Spleen (tissue), 11 donors: ENCODE data around the gene PAOX. TPM values are rescaled to one million over a fixed set of nuclear protein-coding genes. Genes with fewer than 3 reads are reported as not detected.

ENCODE experiments used
- DNase-seq: peaks from one replicate; pipeline ENCODE4 v3.0.0-alpha.2; 2020
- H3K27ac ChIP-seq, 8 donors: fragments of 200-600 bp; sonication (generic) in 7 of 8; 1 replicate in 4 of 8; 2 replicates in 4 of 8; pipeline versions ENCODE4 v1.5.0 to v1.8.0; 2016 to 2021; ENCODE audit warnings: inconsistent platforms in 4 of 8, mild to moderate bottlenecking in 4 of 8, moderate library complexity in 1 of 8
- H3K27me3 ChIP-seq, 7 donors: fragments of 200-600 bp; sonication (generic) in 6 of 7; replicated peaks in 1 of 7; 1 replicate in 4 of 7; 2 replicates in 3 of 7; pipeline versions ENCODE4 v1.5.0 to v1.8.0; 2016 to 2021; ENCODE audit warnings: inconsistent platforms in 3 of 7, mild to moderate bottlenecking in 1 of 7
- H3K36me3 ChIP-seq, 6 donors: fragments of 200-600 bp; sonication (generic) in 5 of 6; 1 replicate in 4 of 6; 2 replicates in 2 of 6; pipeline versions ENCODE4 v1.5.0 to v1.8.0; 2016 to 2021; ENCODE audit warnings: inconsistent platforms in 2 of 6
- H3K4me1 ChIP-seq, 6 donors: fragments of 200-600 bp; sonication (generic) in 5 of 6; 1 replicate in 3 of 6; 2 replicates in 3 of 6; pipeline versions ENCODE4 v1.5.0 to v1.8.0; 2016 to 2021; ENCODE audit warnings: inconsistent platforms in 3 of 6
- H3K4me3 ChIP-seq, 8 donors: fragments of 200-600 bp; sonication (generic) in 7 of 8; 1 replicate in 4 of 8; 2 replicates in 4 of 8; pipeline versions ENCODE4 v1.5.0 to v1.8.0; 2016 to 2021; ENCODE audit warnings: inconsistent platforms in 4 of 8, mild to moderate bottlenecking in 4 of 8, moderate library complexity in 2 of 8
- H3K9me3 ChIP-seq, 8 donors: fragments of 200-600 bp; sonication (generic) in 7 of 8; 1 replicate in 4 of 8; 2 replicates in 4 of 8; pipeline versions ENCODE4 v1.5.0 to v1.8.0; 2016 to 2021; ENCODE audit warnings: inconsistent platforms in 4 of 8
- CTCF ChIP-seq, 11 experiments: fragments of 200-600 bp in 7 of 11; fragments of 450-650 bp in 4 of 11; sonication (generic) in 4 of 11; IDR thresholded peaks in 8 of 11; conservative IDR thresholded peaks in 3 of 11; 1 replicate in 7 of 11; 2 replicates in 4 of 11; pipeline versions ENCODE4 v1.4.0 to v1.8.0; 2016 to 2021; ENCODE audit warnings: antibody characterized with exemption in 11 of 11, inconsistent platforms in 4 of 11, mild to moderate bottlenecking in 1 of 11
- POLR2A ChIP-seq, 3 donors: fragments of 450-650 bp; IDR thresholded peaks; one replicate each; pipeline ENCODE4 v1.5.1; 2017; ENCODE audit warnings: antibody characterized with exemption in 3 of 3, mild to moderate bottlenecking in 1 of 3
- POLR2AphosphoS5 ChIP-seq, 3 donors: sonication (generic); formaldehyde crosslinking; IDR thresholded peaks; one replicate each; pipeline ENCODE4 v1.5.1; 2017; ENCODE audit warnings: antibody characterized with exemption in 3 of 3
- WGBS, 5 donors: extraction: QIAGEN DNeasy Blood & Tissue Kit in 3 of 5; methylation state at CpG; one replicate each; pipeline versions ENCODE4 v1.1.5 to v1.1.7; 2013 to 2018; 5-methylcytosine and 5-hydroxymethylcytosine counted together
- intact Hi-C: fragments of 100-400 bp; cut with DNase I; formaldehyde crosslinking; loops from one replicate; pipeline ENCODE4 v1.15.0; 2023; ENCODE audit warnings: low total_unique reads
- polyA plus RNA-seq, 3 donors: library from polyadenylated mRNA; stranded (reverse); fragments of 200-250 nt; gene quantifications; one replicate each; pipeline ENCODE4 v1.2.1, GENCODE V29; 2013
- total RNA-seq, 7 donors: library from RNA; depleted of rRNA in 3 of 7; stranded (reverse); fragments of >200 nt in 3 of 7; fragmentation: NEBNext Ultra II Directional in 4 of 7; extraction: Animal tissue kit (Norgen Biotek cat#: 25700) in 4 of 7; gene quantifications; one replicate each; pipeline versions ENCODE4 v1.1.0 to v1.2.1, GENCODE V29; 2016 to 2021
- donor health status: healthy with polysubstance abuse.
- donor health status: DM: no; HTN: no; CAD: no; lungs with moderate emphysema.
- donor health status: DM: no; HTN: no; CAD: no.
- donor health status: Bipolar disorder and iron deficiency.
- donor health status: healthy.
- donor health status: DM: no; HTN: no; CAD: no.
- donor health status: DM: yes; HTN: yes; CAD: no.

The PAOX gene
- total and polyA plus RNA-seq, 10 donors = 15.4 to 34.0 (median 21.5) TPM

- WGBS, 5 donors = 10 to 19% (median 13%) methylated on average over 51 to 63 of the region's 63 CpGs
- H3K36me3 ChIP-seq = no peaks in the 10 kb centered on the region
- DNase-seq = peak; percentile 90
- peaks cover 15 to 31% (median 24%) of the 10 kb centered on the region in 6 donors for H3K4me1 ChIP-seq
- intact Hi-C loops = loop anchor here (10.0 kb wide), 1 partner anchor 188 kb away; the partner anchor contains the start of gene CYP2E1
- peak within 1 kb of the TSS in 5 of 8 donors; percentile 43 to 71 (median 59) for H3K27ac ChIP-seq
- peak in 2 of 3 donors; percentile 48 to 69 for TF ChIP-seq POLR2AphosphoS5 (IDR thresholded peaks at IDR 0.05)
- TF ChIP-seq CTCF (IDR thresholded peaks at IDR 0.05 in 8 of 11, conservative IDR thresholded peaks at IDR 0.05 in 3 of 11) = no peak
- TF ChIP-seq POLR2A (IDR thresholded peaks at IDR 0.05) = no peak
- no peaks in the 10 kb centered on the region for H3K9me3 ChIP-seq
- H3K4me3 ChIP-seq = peak within 1 kb of the TSS; percentile 8 to 77 (median 47)
- peaks cover 0 to 88% (median 47%) of the 10 kb centered on the region in 7 donors for H3K27me3 ChIP-seq
Observed at GRCh38 chr10:133336577-133337369, 42.3 kb upstream of the PAOX start, which contains the start of gene CALY. TSS of gene CALY (minus strand) at chr10:133336896. CDS start at chr10:133328989, 7,907 bp downstream.

GRCh38 chr10:133337370-133337725, 41.7 kb upstream of the PAOX start:
- H3K27ac ChIP-seq = no peak overlapping the region
- intact Hi-C loops = loop anchor here (10.0 kb wide), 1 partner anchor 187 kb away; the partner anchor contains the start of gene CYP2E1
- H3K27me3 ChIP-seq = peaks cover 0 to 88% (median 47%) of the 10 kb centered on the region in 7 donors
- peaks cover 15 to 31% (median 24%) of the 10 kb centered on the region in 6 donors for H3K4me1 ChIP-seq
- no peak for DNase-seq
- no peaks in the 10 kb centered on the region for H3K9me3 ChIP-seq
- 76 to 91% (median 89%) methylated on average over 3 of the region's 3 CpGs for WGBS, 5 donors
- no peak for TF ChIP-seq POLR2A (IDR thresholded peaks at IDR 0.05)
- TF ChIP-seq CTCF (IDR thresholded peaks at IDR 0.05 in 8 of 11, conservative IDR thresholded peaks at IDR 0.05 in 3 of 11) = no peak
- TF ChIP-seq POLR2AphosphoS5 (IDR thresholded peaks at IDR 0.05) = no peak
- H3K4me3 ChIP-seq = no peak overlapping the region
- no peaks in the 10 kb centered on the region for H3K36me3 ChIP-seq

GRCh38 chr10:133338080-133339071, 40.7 kb upstream of the PAOX start:
- WGBS, 5 donors = 86 to 93% (median 91%) methylated on average over 10 of the region's 10 CpGs
- H3K27ac ChIP-seq = no peak overlapping the region
- intact Hi-C loops = loop anchor here (10.0 kb wide), 1 partner anchor 186 kb away; the partner anchor contains the start of gene CYP2E1
- H3K9me3 ChIP-seq = no peaks in the 10 kb centered on the region
- peaks cover 15 to 31% (median 24%) of the 10 kb centered on the region in 6 donors for H3K4me1 ChIP-seq
- peaks cover 0 to 90% (median 43%) of the 10 kb centered on the region in 7 donors for H3K27me3 ChIP-seq
- no peak for DNase-seq
- no peak for TF ChIP-seq CTCF (IDR thresholded peaks at IDR 0.05 in 8 of 11, conservative IDR thresholded peaks at IDR 0.05 in 3 of 11)
- TF ChIP-seq POLR2AphosphoS5 (IDR thresholded peaks at IDR 0.05) = no peak
- no peak for TF ChIP-seq POLR2A (IDR thresholded peaks at IDR 0.05)
- no peak overlapping the region for H3K4me3 ChIP-seq
- H3K36me3 ChIP-seq = no peaks in the 10 kb centered on the region
